Measurements from ENCODE around the gene COL8A2.

Gene COL8A2

GRCh38 chr1:36095760-36096405 is 29.1 kb downstream of the COL8A2 start:
- Histone ChIP-seq H3K4me3 (no peak overlapping the region), H3K27ac (peak overlapping the region in 1 of 2 donors; percentile 48)
- TF ChIP-seq, protein P1, sequence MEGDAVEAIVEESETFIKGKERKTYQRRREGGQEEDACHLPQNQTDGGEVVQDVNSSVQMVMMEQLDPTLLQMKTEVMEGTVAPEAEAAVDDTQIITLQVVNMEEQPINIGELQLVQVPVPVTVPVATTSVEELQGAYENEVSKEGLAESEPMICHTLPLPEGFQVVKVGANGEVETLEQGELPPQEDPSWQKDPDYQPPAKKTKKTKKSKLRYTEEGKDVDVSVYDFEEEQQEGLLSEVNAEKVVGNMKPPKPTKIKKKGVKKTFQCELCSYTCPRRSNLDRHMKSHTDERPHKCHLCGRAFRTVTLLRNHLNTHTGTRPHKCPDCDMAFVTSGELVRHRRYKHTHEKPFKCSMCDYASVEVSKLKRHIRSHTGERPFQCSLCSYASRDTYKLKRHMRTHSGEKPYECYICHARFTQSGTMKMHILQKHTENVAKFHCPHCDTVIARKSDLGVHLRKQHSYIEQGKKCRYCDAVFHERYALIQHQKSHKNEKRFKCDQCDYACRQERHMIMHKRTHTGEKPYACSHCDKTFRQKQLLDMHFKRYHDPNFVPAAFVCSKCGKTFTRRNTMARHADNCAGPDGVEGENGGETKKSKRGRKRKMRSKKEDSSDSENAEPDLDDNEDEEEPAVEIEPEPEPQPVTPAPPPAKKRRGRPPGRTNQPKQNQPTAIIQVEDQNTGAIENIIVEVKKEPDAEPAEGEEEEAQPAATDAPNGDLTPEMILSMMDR (IDR thresholded peaks at IDR 0.05): no peak
- no peak for DNase-seq (ENCODE audit: low spot score)

DNA sequence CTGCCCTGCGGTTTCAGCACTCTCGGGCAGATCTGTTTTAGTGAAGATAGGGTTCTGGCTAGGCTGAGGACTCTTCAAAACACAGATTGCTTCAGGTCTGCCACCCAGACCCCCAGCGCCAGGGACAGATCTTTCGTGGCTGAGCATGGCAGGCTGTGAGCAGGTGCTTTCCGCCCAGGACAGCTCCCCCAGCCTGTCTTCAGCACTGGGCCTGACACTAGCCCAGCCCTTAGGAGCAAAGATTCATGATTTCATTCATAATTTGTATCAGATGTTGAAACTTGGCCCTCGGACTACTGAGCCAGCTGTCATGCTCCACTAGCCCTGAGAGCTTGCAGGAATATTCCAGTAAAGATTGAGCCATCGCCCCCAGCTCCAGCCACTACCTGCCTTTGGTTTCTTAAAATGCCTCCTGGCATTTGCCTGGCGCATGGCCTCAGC is 30.4 kb downstream of the COL8A2 start:
- H3K4me3 ChIP-seq: no peak overlapping the region
- TF ChIP-seq, protein P1 (IDR thresholded peaks at IDR 0.05): no peak
- peak; percentile 69 for DNase-seq (ENCODE audit: low spot score)
- peak overlapping the region in 1 of 2 donors; percentile 20 for H3K27ac ChIP-seq

DNA sequence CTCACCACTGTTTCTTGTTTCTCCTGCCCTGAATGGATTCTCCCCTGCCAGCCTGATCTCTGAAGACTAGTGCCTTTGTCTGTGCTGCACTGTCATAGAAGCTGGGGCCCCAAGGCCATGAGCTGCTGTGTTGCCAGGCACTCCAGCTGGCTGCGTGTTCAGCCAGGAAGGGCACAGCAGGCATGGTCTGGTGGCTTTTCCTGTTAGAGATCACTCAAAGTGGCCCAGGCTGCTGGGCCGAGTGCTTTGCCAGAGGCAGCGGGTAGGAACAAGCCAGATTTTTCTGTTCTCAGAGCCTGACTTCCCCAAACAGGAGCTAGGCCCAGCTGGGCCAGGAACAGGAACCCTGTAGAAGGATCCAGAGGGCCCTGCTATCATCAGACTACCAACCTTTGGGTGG is 31.1 kb downstream of the COL8A2 start:
- Histone ChIP-seq H3K4me3 (no peak overlapping the region), H3K27ac (peak overlapping the region in 1 of 2 donors; percentile 20)
- peak; percentile 72 for DNase-seq (ENCODE audit: low spot score)
- TF ChIP-seq, protein P1 (IDR thresholded peaks at IDR 0.05): no peak

GRCh38 chr1:36093226-36093625 is 31.8 kb downstream of the COL8A2 start:
- TF ChIP-seq, protein P1 (IDR thresholded peaks at IDR 0.05): no peak
- H3K4me3 ChIP-seq: no peak overlapping the region
- H3K27ac ChIP-seq: no peak overlapping the region
- peak; percentile 62 for DNase-seq (ENCODE audit: low spot score)

DNA sequence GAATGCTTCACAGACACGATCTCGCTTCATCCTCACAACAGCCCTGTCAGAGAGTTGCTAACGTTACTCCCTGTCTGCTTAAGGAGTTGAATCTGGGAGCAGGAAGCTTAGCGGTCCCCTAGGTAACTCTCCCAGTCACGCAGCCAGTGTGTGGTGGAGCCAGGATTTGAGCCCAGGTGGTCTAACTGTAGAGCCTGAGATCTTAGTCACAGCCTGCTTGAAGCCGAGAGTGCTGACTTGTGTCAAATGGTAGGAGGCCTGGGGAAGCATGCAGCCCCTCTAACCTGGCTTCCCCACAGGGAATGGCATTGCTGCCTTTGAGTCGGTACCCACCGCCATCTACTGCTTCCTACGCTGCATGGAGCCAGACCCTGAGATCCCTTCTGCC is 32.2 kb downstream of the COL8A2 start:
- Histone ChIP-seq H3K27ac (no peak overlapping the region), H3K4me3 (no peak overlapping the region)
- TF ChIP-seq, protein P1 (IDR thresholded peaks at IDR 0.05): no peak
- no peak for DNase-seq (ENCODE audit: low spot score)

DNA sequence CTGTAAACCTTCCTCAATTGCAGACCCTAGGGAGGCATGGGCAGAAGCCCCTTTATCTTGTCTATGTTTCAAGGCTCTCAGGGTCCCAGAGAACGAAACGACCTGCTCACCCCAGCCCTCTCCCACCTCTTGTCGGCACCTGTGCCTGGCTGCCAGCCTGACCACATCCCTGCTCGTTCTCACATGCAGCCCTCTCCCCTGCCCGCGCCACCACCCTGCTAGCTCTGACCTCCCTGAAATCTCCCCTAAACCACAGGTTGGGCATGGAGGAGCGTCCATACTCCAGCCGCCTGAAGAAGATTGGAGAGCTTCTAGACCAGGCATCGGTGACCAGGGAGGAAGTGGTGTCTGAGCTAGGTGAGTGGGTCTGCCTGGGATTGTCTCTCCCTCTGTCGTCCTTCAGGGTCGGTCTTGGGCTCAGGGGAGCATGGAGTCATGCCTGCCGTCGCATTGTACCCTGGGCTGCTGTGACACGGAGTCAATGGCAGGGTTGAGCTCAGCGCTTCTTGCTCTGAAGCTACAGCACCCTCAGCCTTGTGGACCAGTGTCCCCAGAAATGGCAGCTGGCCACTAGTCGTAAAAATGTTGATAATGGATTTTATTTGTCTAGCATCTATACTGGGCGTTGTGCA is 32.7 kb downstream of the COL8A2 start:
- TF ChIP-seq, protein P1 (IDR thresholded peaks at IDR 0.05): no peak
- no peak overlapping the region for H3K4me3 ChIP-seq
- no peak for DNase-seq (ENCODE audit: low spot score)
- H3K27ac ChIP-seq: no peak overlapping the region

DNA sequence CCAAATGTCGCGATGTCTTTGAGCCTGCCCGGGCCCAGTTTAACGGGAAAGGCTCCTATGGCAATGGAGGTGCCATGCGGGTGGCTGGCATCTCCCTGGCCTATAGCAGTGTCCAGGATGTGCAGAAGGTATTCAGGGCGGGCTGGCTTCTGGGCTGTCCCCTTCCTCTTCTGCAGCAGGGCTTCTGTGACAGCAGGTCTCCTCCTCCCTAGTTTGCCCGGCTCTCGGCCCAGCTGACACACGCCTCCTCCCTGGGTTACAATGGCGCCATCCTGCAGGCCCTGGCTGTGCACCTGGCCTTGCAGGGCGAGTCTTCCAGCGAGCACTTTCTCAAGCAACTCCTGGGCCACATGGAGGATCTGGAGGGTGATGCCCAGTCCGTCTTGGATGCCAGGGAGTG is 33.3 kb downstream of the COL8A2 start:
- TF ChIP-seq, protein P1 (IDR thresholded peaks at IDR 0.05): no peak

More for the DNA sequence above, 33.3 kb downstream of the COL8A2 start:
- H3K27ac ChIP-seq: no peak overlapping the region
- no peak for DNase-seq (ENCODE audit: low spot score)
- H3K4me3 ChIP-seq: no peak overlapping the region

Measured in coronary artery (tissue), 2 donors.